HG03159 (cell line): ENCODE data around the gene LRRC10.
"Not testable (repeated sequence)": the region's sequence is repeated elsewhere in the genome, so short reads cannot be mapped to it uniquely, and the experiment has no call there.

Source experiments
- ATAC-seq: cut with Tn5 transposase; IDR thresholded peaks from one replicate; pipeline ENCODE4 v1.9.1; 2021; ENCODE audit warnings: mild to moderate bottlenecking, moderate library complexity; ENCODE audit not compliant: unreplicated experiment

The LRRC10 gene

GRCh38 chr12:69620077-69620476, 9.4 kb upstream of the LRRC10 start:
- ATAC-seq, result no peak

- no peak for ATAC-seq
Measured at GRCh38 chr12:69619050-69619449, 8.3 kb upstream of the LRRC10 start.

GRCh38 chr12:69616025-69616424, 5.3 kb upstream of the LRRC10 start:
- ATAC-seq, result no peak

- no peak for ATAC-seq
Measured at GRCh38 chr12:69613351-69613750, 2.6 kb upstream of the LRRC10 start.

- no peak for ATAC-seq
Measured at GRCh38 chr12:69610126-69610525, 581 bp downstream of the LRRC10 start.

- ATAC-seq, result no peak
Measured at GRCh38 chr12:69608114-69608513, 2.6 kb downstream of the LRRC10 start.

- ATAC-seq, result not testable (repeated sequence)
Measured at GRCh38 chr12:69604275-69604674, 6.4 kb downstream of the LRRC10 start.

- ATAC-seq, result not testable (repeated sequence)
Measured at GRCh38 chr12:69603556-69603955, 7.2 kb downstream of the LRRC10 start.

GRCh38 chr12:69602954-69603353, 7.8 kb downstream of the LRRC10 start:
- ATAC-seq, result no peak

GRCh38 chr12:69601962-69602685, 8.6 kb downstream of the LRRC10 start:
- no peak for ATAC-seq

GRCh38 chr12:69600804-69601203, 9.9 kb downstream of the LRRC10 start:
- ATAC-seq, result no peak

GRCh38 chr12:69598174-69598753, 12.4 kb downstream of the LRRC10 start:
- no peak for ATAC-seq

- ATAC-seq, result no peak
Measured at GRCh38 chr12:69595689-69596088, 15.0 kb downstream of the LRRC10 start.

- no peak for ATAC-seq
Measured at GRCh38 chr12:69589082-69589481, 21.6 kb downstream of the LRRC10 start.

GRCh38 chr12:69588527-69588926, 22.2 kb downstream of the LRRC10 start:
- ATAC-seq, result no peak

GRCh38 chr12:69585189-69586062, 25.3 kb downstream of the LRRC10 start, which contains the start of gene CCT2:
TSS of gene CCT2 (plus strand) at chr12:69585459. CDS start at chr12:69585522, 63 bp downstream.
- ATAC-seq, result peak; percentile 95

- ATAC-seq, result no peak
Measured at GRCh38 chr12:69583203-69583602, 27.5 kb downstream of the LRRC10 start.

GRCh38 chr12:69580074-69580473, 30.6 kb downstream of the LRRC10 start:
- ATAC-seq, result no peak

GRCh38 chr12:69579029-69579428, 31.7 kb downstream of the LRRC10 start:
- no peak for ATAC-seq

GRCh38 chr12:69578283-69578682, 32.4 kb downstream of the LRRC10 start:
- ATAC-seq, result no peak

- ATAC-seq, result no peak
Measured at GRCh38 chr12:69575346-69575745, 35.4 kb downstream of the LRRC10 start.
